Liver (tissue), 9 donors: ENCODE measurements around the gene FSD2. TPM values are rescaled to one million over a fixed set of nuclear protein-coding genes. Genes with fewer than 3 reads are reported as not detected.

Experiments
- DNase-seq: peaks from one replicate; pipeline ENCODE4 v3.0.0-alpha.2; 2017; ENCODE audit warnings: low spot score
- H3K27ac ChIP-seq, 2 donors: one replicate each; pipeline ENCODE4 v1.7.0; 2013; ENCODE audit warnings: inconsistent platforms in 2 of 2, low read length in 2 of 2, control low read depth in 1 of 2, low read depth in 1 of 2, mild to moderate bottlenecking in 1 of 2
- H3K27me3 ChIP-seq, 4 donors: one replicate each; pipeline versions ENCODE4 v1.6.1 to v1.7.0; 2013; ENCODE audit warnings: low read length in 3 of 4, inconsistent platforms in 1 of 4, mild to moderate bottlenecking in 1 of 4, moderate library complexity in 1 of 4; ENCODE audit not compliant: control insufficient read depth in 4 of 4, insufficient read depth in 4 of 4
- H3K36me3 ChIP-seq, 4 donors: one replicate each; pipeline versions ENCODE4 v1.6.1 to v1.7.0; 2013; ENCODE audit warnings: low read length in 3 of 4, mild to moderate bottlenecking in 3 of 4, low read depth in 1 of 4, moderate library complexity in 1 of 4; ENCODE audit not compliant: control insufficient read depth in 4 of 4, insufficient read depth in 3 of 4
- H3K4me1 ChIP-seq, 4 donors: one replicate each; pipeline versions ENCODE4 v1.6.1 to v1.7.0; 2013; ENCODE audit warnings: low read length in 3 of 4, mild to moderate bottlenecking in 3 of 4, moderate library complexity in 1 of 4; ENCODE audit not compliant: control insufficient read depth in 4 of 4, insufficient read depth in 4 of 4
- H3K4me3 ChIP-seq, 3 donors: one replicate each; pipeline versions ENCODE4 v1.6.1 to v1.7.0; 2013; ENCODE audit warnings: low read length in 3 of 3, control low read depth in 1 of 3, low read depth in 1 of 3, mild to moderate bottlenecking in 1 of 3
- H3K9ac ChIP-seq, 2 donors: one replicate each; pipeline ENCODE4 v1.7.0; 2013; ENCODE audit warnings: low read length in 2 of 2, mild to moderate bottlenecking in 2 of 2, moderate library complexity in 2 of 2, control low read depth in 1 of 2, low read depth in 1 of 2
- H3K9me3 ChIP-seq, 4 donors: one replicate each; pipeline versions ENCODE4 v1.6.1 to v1.7.0; 2013; ENCODE audit warnings: low read length in 3 of 4; ENCODE audit not compliant: control insufficient read depth in 4 of 4
- EGR1 ChIP-seq, 2 donors: IDR thresholded peaks; 2 replicates each; pipeline ENCODE4 v1.6.1; 2016 to 2018; ENCODE audit warnings: antibody characterized with exemption in 2 of 2, low read depth in 2 of 2
- FOXA1 ChIP-seq: IDR thresholded peaks from 2 replicates; pipeline ENCODE4 v1.6.1; 2016; ENCODE audit warnings: antibody characterized with exemption
- FOXA2 ChIP-seq: IDR thresholded peaks from 2 replicates; pipeline ENCODE4 v1.6.1; 2016; ENCODE audit warnings: antibody characterized with exemption
- HNF4A ChIP-seq, 2 donors: conservative IDR thresholded peaks; 2 replicates each; pipeline ENCODE4 v1.6.1; 2016; ENCODE audit warnings: antibody characterized with exemption in 2 of 2, mild to moderate bottlenecking in 2 of 2
- HNF4G ChIP-seq: IDR thresholded peaks from 2 replicates; pipeline ENCODE4 v1.6.1; 2016; ENCODE audit warnings: antibody characterized with exemption
- JUND ChIP-seq, 2 donors: IDR thresholded peaks; 2 replicates each; pipeline ENCODE4 v1.6.1; 2016; ENCODE audit warnings: antibody characterized with exemption in 2 of 2
- NR2F2 ChIP-seq: IDR thresholded peaks from 2 replicates; pipeline ENCODE4 v1.6.1; 2016; ENCODE audit warnings: antibody characterized with exemption
- REST ChIP-seq: IDR thresholded peaks from 2 replicates; pipeline ENCODE4 v1.6.1; 2016; ENCODE audit warnings: antibody characterized with exemption, mild to moderate bottlenecking
- RXRA ChIP-seq, 2 donors: IDR thresholded peaks; 2 replicates each; pipeline ENCODE4 v1.6.1; 2017 to 2018; ENCODE audit warnings: antibody characterized with exemption in 2 of 2, mild to moderate bottlenecking in 1 of 2
- SP1 ChIP-seq: IDR thresholded peaks from 2 replicates; pipeline ENCODE4 v1.6.1; 2018; ENCODE audit warnings: antibody characterized with exemption, mild to moderate bottlenecking
- TAF1 ChIP-seq: conservative IDR thresholded peaks from 2 replicates; pipeline ENCODE4 v1.6.1; 2016; ENCODE audit warnings: antibody characterized with exemption, mild to moderate bottlenecking
- WGBS: extraction: QIAGEN DNeasy Blood & Tissue Kit; methylation state at CpG from one replicate; pipeline ENCODE4 v1.1.7; 2013; 5-methylcytosine and 5-hydroxymethylcytosine counted together
- polyA plus RNA-seq, 2 donors: library from polyadenylated mRNA; stranded (reverse) in 1 of 2; unstranded in 1 of 2; fragments of 200-250 nt in 1 of 2; fragments of >200 nt in 1 of 2; fragmentation: Nextera tagmentation in 1 of 2; extraction: Ambion mirVana in 1 of 2; gene quantifications; one replicate each; pipeline versions ENCODE4 v1.2.1 to v1.2.3, GENCODE V29; 2013 to 2015
- total RNA-seq, 2 donors: library from RNA; depleted of rRNA; stranded (reverse); fragments of >200 nt; gene quantifications; one replicate each; pipeline ENCODE4 v1.2.3, GENCODE V29; 2014
- TF ChIP-seq, protein P1 (sequence below): IDR thresholded peaks from 2 replicates; pipeline ENCODE4 v1.6.1; 2016; ENCODE audit warnings: antibody characterized with exemption
- donor health status: healthy.
- donor health status: healthy.
- donor health status: healthy.
- donor health status: healthy.
- donor health status: healthy.

The FSD2 gene, protein sequence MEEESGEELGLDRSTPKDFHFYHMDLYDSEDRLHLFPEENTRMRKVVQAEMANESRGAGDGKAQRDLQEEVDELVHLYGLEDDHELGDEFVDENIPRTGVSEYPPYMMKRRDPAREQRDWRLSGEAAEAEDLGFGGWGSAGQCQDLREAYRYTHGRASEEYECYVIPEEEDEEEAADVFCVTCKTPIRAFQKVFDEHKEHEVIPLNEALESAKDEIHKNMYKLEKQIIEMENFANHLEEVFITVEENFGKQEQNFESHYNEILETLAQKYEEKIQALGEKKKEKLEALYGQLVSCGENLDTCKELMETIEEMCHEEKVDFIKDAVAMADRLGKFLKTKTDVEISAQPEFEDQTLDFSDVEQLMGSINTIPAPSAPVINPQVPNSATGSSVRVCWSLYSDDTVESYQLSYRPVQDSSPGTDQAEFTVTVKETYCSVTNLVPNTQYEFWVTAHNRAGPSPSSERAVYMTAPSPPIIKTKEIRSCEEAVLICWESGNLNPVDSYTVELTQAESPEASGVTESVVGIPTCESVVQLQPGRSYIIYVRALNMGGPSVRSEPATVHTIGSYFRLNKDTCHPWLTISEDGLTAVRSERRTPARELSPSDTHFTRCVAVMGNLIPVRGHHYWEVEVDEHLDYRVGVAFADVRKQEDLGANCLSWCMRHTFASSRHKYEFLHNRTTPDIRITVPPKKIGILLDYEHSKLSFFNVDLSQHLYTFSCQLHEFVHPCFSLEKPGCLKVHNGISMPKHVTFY
- total RNA-seq (under 1 TPM; under 0.01 to 0.05 TPM), polyA plus RNA-seq (under 1 TPM in 1 of 2 donors, not detected in 1; 0.10 TPM)

GRCh38 chr15:82805994-82806406, at the start of gene FSD2:
TSS of gene FSD2 (minus strand) at chr15:82806069. CDS start at chr15:82787390, 18,679 bp downstream.
- no peak for DNase-seq
- Histone ChIP-seq H3K27ac (no peak within 1 kb of the TSS), H3K9me3 (no peaks in the 10 kb centered on the region), H3K4me1 (peaks cover 0 to 8% (median 6%) of the 10 kb centered on the region in 4 donors), H3K9ac (no peak within 1 kb of the TSS), H3K4me3 (no peak within 1 kb of the TSS), H3K27me3 (no peaks in the 10 kb centered on the region), H3K36me3 (no peaks in the 10 kb centered on the region)
- 81% methylated on average over 2 of the region's 2 CpGs for WGBS
- TF ChIP-seq SP1: no peak
- TF ChIP-seq REST: no peak
- TF ChIP-seq FOXA1: no peak
- TF ChIP-seq RXRA (IDR thresholded peaks at IDR 0.05): no peak
- TF ChIP-seq NR2F2: no peak
- no peak for TF ChIP-seq EGR1 (IDR thresholded peaks at IDR 0.05; ENCODE audit: low read depth in 2 of 2)
- TF ChIP-seq JUND (IDR thresholded peaks at IDR 0.05): no peak
- TF ChIP-seq HNF4A (conservative IDR thresholded peaks at IDR 0.05): no peak
- TF ChIP-seq HNF4G: no peak
- no peak for TF ChIP-seq TAF1
- no peak for TF ChIP-seq FOXA2

GRCh38 chr15:82854554-82854953, 48.7 kb upstream of the FSD2 start:
- TF ChIP-seq HNF4G: no peak
- no peak for TF ChIP-seq JUND (IDR thresholded peaks at IDR 0.05)
- TF ChIP-seq, protein P1, sequence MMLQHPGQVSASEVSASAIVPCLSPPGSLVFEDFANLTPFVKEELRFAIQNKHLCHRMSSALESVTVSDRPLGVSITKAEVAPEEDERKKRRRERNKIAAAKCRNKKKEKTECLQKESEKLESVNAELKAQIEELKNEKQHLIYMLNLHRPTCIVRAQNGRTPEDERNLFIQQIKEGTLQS: no peak
- TF ChIP-seq NR2F2: no peak
- Histone ChIP-seq H3K27ac (no peak overlapping the region), H3K4me1 (peaks cover 0 to 24% (median 13%) of the 10 kb centered on the region in 4 donors), H3K9ac (no peak overlapping the region), H3K36me3 (peaks cover 3 to 16% (median 8%) of the 10 kb centered on the region in 4 donors), H3K4me3 (no peak overlapping the region), H3K27me3 (no peaks in the 10 kb centered on the region), H3K9me3 (no peaks in the 10 kb centered on the region)
- DNase-seq: no peak
- WGBS: 95% methylated on average over 21 of the region's 21 CpGs
